Endothelial cell of umbilical vein (primary cell): ENCODE measurements around the gene NPFFR1. TPM values are rescaled to one million over a fixed set of nuclear protein-coding genes. Genes with fewer than 3 reads are reported as not detected.

Experiments used
- BruUV-seq: library from RNA; stranded (reverse); fragments of 400-500 nt; replicated peaks from 2 replicates; lab custom pipeline; 2021; lab: Mats Ljungman, UMichigan
- CTCF ChIA-PET: fragments of 300-600, 350-600 bp; sonication (Branson Sonifier 250); formaldehyde crosslinking; loops from one replicate; lab custom pipeline; 2021; ENCODE audit warnings: antibody characterized with exemption, inconsistent platforms; lab: Charles Lee
- POLR2A ChIA-PET: fragments of 300-600, 350-600 bp; sonication (Branson Sonifier 250); formaldehyde crosslinking; loops from one replicate; lab custom pipeline; 2021; ENCODE audit warnings: antibody characterized with exemption, inconsistent platforms; lab: Charles Lee
- DNase-seq: peaks from one replicate; pipeline ENCODE4 v3.0.0-alpha.2; 2011; ENCODE audit warnings: low read depth, low spot score
- FAIRE-seq: peaks from 2 replicates; lab custom pipeline; 2011; peaks lifted over from hg19 to GRCh38; lab: Jason Lieb, UNC
- H2AFZ ChIP-seq: 2 replicates; pipeline ENCODE4 v1.6.0; 2012; ENCODE audit warnings: low read depth, low read length, control low read depth, inconsistent platforms
- H3K27ac ChIP-seq: 2 replicates; pipeline ENCODE4 v1.5.1; 2011; ENCODE audit warnings: low read depth, mild to moderate bottlenecking, control low read depth, low read length, moderate library complexity; ENCODE audit not compliant: insufficient read depth
- H3K27me3 ChIP-seq, 2 experiments: 2 replicates each; pipeline versions ENCODE4 v1.6.0 to v1.6.1; 2011; ENCODE audit warnings: low read length in 2 of 2, mixed read lengths in 1 of 2; ENCODE audit not compliant: control insufficient read depth in 2 of 2, insufficient read depth in 2 of 2
- H3K36me3 ChIP-seq, 2 experiments: 2 replicates in 1 of 2; 3 replicates in 1 of 2; pipeline ENCODE4 v1.5.1; 2011; ENCODE audit warnings: low read length in 2 of 2, mild to moderate bottlenecking in 1 of 2, moderate library complexity in 1 of 2; ENCODE audit not compliant: control insufficient read depth in 2 of 2, insufficient read depth in 2 of 2; ENCODE audit errors: extremely low read depth in 1 of 2
- H3K4me1 ChIP-seq: 3 replicates; pipeline ENCODE4 v1.5.1; 2011; ENCODE audit warnings: mild to moderate bottlenecking, low read length; ENCODE audit not compliant: control insufficient read depth, insufficient read depth; ENCODE audit errors: extremely low read depth
- H3K4me2 ChIP-seq: 2 replicates; pipeline ENCODE4 v1.6.1; 2011; ENCODE audit warnings: low read length, control low read depth, mixed read lengths; ENCODE audit not compliant: insufficient read depth
- H3K4me3 ChIP-seq, 3 experiments: fragments of 200-600 bp in 1 of 3; sonication (generic), shearing (Covaris generic) in 1 of 3; replicated peaks in 1 of 3; 2 replicates each; pipeline ENCODE4 v1.5.1; 2011 to 2016; ENCODE audit warnings: control low read depth in 3 of 3, low read length in 3 of 3, mild to moderate bottlenecking in 2 of 3, inconsistent platforms in 1 of 3, low read depth in 1 of 3, moderate library complexity in 1 of 3; ENCODE audit not compliant: insufficient read depth in 1 of 3
- H3K79me2 ChIP-seq: 2 replicates; pipeline ENCODE4 v1.6.0; 2012; ENCODE audit warnings: low read length, inconsistent platforms; ENCODE audit not compliant: control insufficient read depth, insufficient read depth
- H3K9ac ChIP-seq: replicated peaks from 2 replicates; pipeline ENCODE3; 2011; ENCODE audit warnings: low read length, control low read depth; ENCODE audit not compliant: insufficient read depth; ENCODE audit errors: extremely low read depth
- H3K9me1 ChIP-seq: replicated peaks from 3 replicates; pipeline ENCODE4 v1.6.0; 2011; ENCODE audit warnings: mild to moderate bottlenecking, low read length; ENCODE audit not compliant: control insufficient read depth, insufficient read depth; ENCODE audit errors: extremely low read depth
- H3K9me3 ChIP-seq: replicated peaks from 2 replicates; pipeline ENCODE4 v1.5.1; 2012; ENCODE audit warnings: low read length, inconsistent platforms; ENCODE audit not compliant: control insufficient read depth, insufficient read depth
- H4K20me1 ChIP-seq: replicated peaks from 2 replicates; pipeline ENCODE3; 2011; ENCODE audit warnings: mild to moderate bottlenecking, low read length; ENCODE audit not compliant: control insufficient read depth, insufficient read depth; ENCODE audit errors: extremely low read depth
- CTCF ChIP-seq, 2 donors: IDR thresholded peaks; 1 replicate in 1 of 2; 2 replicates in 1 of 2; pipeline ENCODE4 v1.5.1; 2011; ENCODE audit warnings: low read length in 2 of 2, mild to moderate bottlenecking in 2 of 2, moderate library complexity in 2 of 2, control low read depth in 1 of 2, inconsistent platforms in 1 of 2, low read depth in 1 of 2; ENCODE audit not compliant: insufficient read depth in 1 of 2; ENCODE audit errors: extremely low read depth in 1 of 2
- EZH2 ChIP-seq: IDR thresholded peaks from 2 replicates; pipeline ENCODE4 v1.6.1; 2012; ENCODE audit warnings: borderline replicate concordance, low read depth, mild to moderate bottlenecking, moderate library complexity, low read length, inconsistent platforms; ENCODE audit not compliant: severe bottlenecking
- FOS ChIP-seq: IDR thresholded peaks from 2 replicates; pipeline ENCODE4 v1.6.1; 2011; ENCODE audit warnings: mild to moderate bottlenecking, low read length, moderate library complexity, borderline replicate concordance; ENCODE audit not compliant: insufficient read depth
- GATA2 ChIP-seq: IDR thresholded peaks from 2 replicates; pipeline ENCODE4 v1.7.0; 2011; ENCODE audit warnings: low read depth, mild to moderate bottlenecking, moderate library complexity, mixed read lengths, low read length; ENCODE audit not compliant: insufficient read length, insufficient read depth
- JUN ChIP-seq: IDR thresholded peaks from 2 replicates; pipeline ENCODE4 v1.6.1; 2011; ENCODE audit warnings: borderline replicate concordance, low read depth; ENCODE audit not compliant: insufficient read length, insufficient read depth
- MYC ChIP-seq: IDR thresholded peaks from one replicate; pipeline ENCODE4 v1.6.1; 2011; ENCODE audit warnings: mild to moderate bottlenecking, low read depth, low read length
- POLR2A ChIP-seq: IDR thresholded peaks from 2 replicates; pipeline ENCODE4 v1.6.1; 2012; ENCODE audit warnings: low read depth, mild to moderate bottlenecking, control low read depth, low read length
- POLR2AphosphoS5 ChIP-seq: IDR thresholded peaks from 2 replicates; pipeline ENCODE4 v1.6.1; 2012; ENCODE audit warnings: low read depth, mild to moderate bottlenecking, control low read depth, low read length, moderate library complexity; ENCODE audit not compliant: insufficient read depth
- dilution Hi-C: fragments of 300-500 bp; cut with MboI; formaldehyde crosslinking; loops from one replicate; pipeline ENCODE4 v1.15.0; 2019; ENCODE audit warnings: low sequenced_read_pairs; ENCODE audit not compliant: extremely low pct_ligation_motif_present
- intact Hi-C: fragments of 100-400 bp; cut with micrococcal nuclease; formaldehyde crosslinking; loops from one replicate; pipeline ENCODE4 v1.10.0; 2022
- polyA plus RNA-seq, 4 experiments: library from polyadenylated mRNA; depleted of rRNA in 3 of 4; stranded (reverse) in 3 of 4; unstranded in 1 of 4; fragments of >200 nt; gene quantifications; 2 replicates each; pipeline versions ENCODE4 v1.2.1 to v1.2.3, GENCODE V29; 2011 to 2012; ENCODE audit warnings: missing spikeins in 1 of 4
- total RNA-seq: library from RNA; stranded (reverse); gene quantifications from 2 replicates; pipeline ENCODE4 v1.2.3, GENCODE V29; 2021
- TF ChIP-seq, protein P1 (sequence below): IDR thresholded peaks from 2 replicates; pipeline ENCODE4 v1.6.1; 2011; ENCODE audit not compliant: insufficient read depth, insufficient read length

Gene NPFFR1
- total and polyA plus RNA-seq, 2 donors (not counting 3 experiments of a cell fraction or from before 2014, with no cell fraction given) = not detected

DNA sequence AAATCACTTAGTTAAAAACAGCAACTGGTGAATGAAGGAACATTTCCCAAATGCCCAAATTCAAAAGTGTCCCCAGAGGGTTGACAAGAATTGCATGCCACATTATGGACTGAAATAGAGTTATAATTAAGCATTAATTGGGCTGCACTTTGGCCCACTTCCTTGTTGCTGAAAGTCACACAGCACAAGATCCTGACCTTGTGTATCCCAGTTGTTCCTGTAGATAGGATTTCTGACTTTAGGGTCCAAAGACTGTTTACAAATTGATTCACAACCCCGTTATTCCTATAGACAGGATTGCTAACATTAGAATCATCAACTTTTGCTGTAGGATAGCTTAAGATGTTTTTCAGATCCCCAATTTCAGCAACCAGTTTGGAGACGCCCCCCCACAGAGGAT, 31.5 kb upstream of the NPFFR1 start:
- TF ChIP-seq, protein P1, sequence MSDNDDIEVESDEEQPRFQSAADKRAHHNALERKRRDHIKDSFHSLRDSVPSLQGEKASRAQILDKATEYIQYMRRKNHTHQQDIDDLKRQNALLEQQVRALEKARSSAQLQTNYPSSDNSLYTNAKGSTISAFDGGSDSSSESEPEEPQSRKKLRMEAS = no peak
- TF ChIP-seq GATA2 = no peak
- TF ChIP-seq EZH2 = no peak
- TF ChIP-seq CTCF (IDR thresholded peaks at IDR 0.05; ENCODE audit: extremely low read depth in 1 of 2, insufficient read depth in 1 of 2, low read depth in 1 of 2, low read length in 2 of 2) = no peak
- TF ChIP-seq JUN = no peak
- TF ChIP-seq FOS = no peak
- no peak for TF ChIP-seq POLR2A
- no peak for TF ChIP-seq POLR2AphosphoS5
- no peak for TF ChIP-seq MYC
- Histone ChIP-seq H3K27ac (no peak overlapping the region), H3K4me2 (no peak overlapping the region), H4K20me1 (no peaks in the 10 kb centered on the region), H3K79me2 (no peaks in the 10 kb centered on the region), H3K4me1 (no peaks in the 10 kb centered on the region), H3K9ac (no peak overlapping the region), H3K27me3 (no peaks in the 10 kb centered on the region), H2AFZ (no peak overlapping the region), H3K9me1 (no peaks in the 10 kb centered on the region), H3K9me3 (no peaks in the 10 kb centered on the region), H3K4me3 (no peak overlapping the region), H3K36me3 (no peaks in the 10 kb centered on the region)
- dilution Hi-C loops (no loop called here), intact Hi-C loops (no loop called here)
- CTCF ChIA-PET = interaction anchor here (1.2 to 1.5 kb wide), 2 partner anchors 42 to 43 kb away, joined by 3 to 4 read pairs; no protein-coding TSS in a partner anchor
- no peak for DNase-seq
- no peak for FAIRE-seq
- POLR2A ChIA-PET = no interaction called here
- BruUV-seq = no TSS peak
